Esophagus squamous epithelium (tissue), 5 donors: ENCODE measurements around the gene SSTR3. TPM values are rescaled to one million over a fixed set of nuclear protein-coding genes. Genes with fewer than 3 reads are reported as not detected.
A peak's percentile ranks its signal among the peaks of the same experiment; 100 is the strongest.

Source experiments
- DNase-seq: peaks from one replicate; lab custom pipeline; 2025; lab: John Stamatoyannopoulos, UW
- H3K27ac ChIP-seq, 4 donors: fragments of 200-600 bp; sonication (generic); one replicate each; pipeline ENCODE4 v1.5.1; 2016 to 2019; ENCODE audit warnings: mild to moderate bottlenecking in 1 of 4
- H3K27me3 ChIP-seq, 4 donors: fragments of 200-600 bp; sonication (generic); 1 replicate in 3 of 4; 2 replicates in 1 of 4; pipeline versions ENCODE4 v1.5.1 to v1.6.0; 2017 to 2021; ENCODE audit warnings: antibody characterized with exemption in 1 of 4
- H3K36me3 ChIP-seq, 3 donors: fragments of 200-600 bp; sonication (generic); one replicate each; pipeline ENCODE4 v1.5.1; 2016 to 2019
- H3K4me1 ChIP-seq, 3 donors: fragments of 200-600 bp; sonication (generic); one replicate each; pipeline ENCODE4 v1.5.1; 2017 to 2019
- H3K4me3 ChIP-seq, 4 donors: fragments of 200-600 bp; sonication (generic); 1 replicate in 3 of 4; 2 replicates in 1 of 4; pipeline ENCODE4 v1.5.1; 2016 to 2019; ENCODE audit warnings: mild to moderate bottlenecking in 2 of 4, moderate library complexity in 1 of 4
- H3K9me3 ChIP-seq, 3 donors: fragments of 200-600 bp; sonication (generic); one replicate each; pipeline ENCODE4 v1.5.1; 2016 to 2019
- POLR2A ChIP-seq, 4 donors: fragments of 450-650 bp; IDR thresholded peaks; one replicate each; pipeline ENCODE4 v1.6.1; 2017; ENCODE audit warnings: antibody characterized with exemption in 4 of 4, mild to moderate bottlenecking in 4 of 4, moderate library complexity in 3 of 4
- WGBS, 2 donors: methylation state at CpG; one replicate each; pipeline ENCODE4 v1.1.5; 2018; 5-methylcytosine and 5-hydroxymethylcytosine counted together
- intact Hi-C: fragments of 100-400 bp; cut with DNase I; formaldehyde crosslinking; loops from one replicate; pipeline ENCODE4 v1.15.0; 2022
- total RNA-seq, 4 donors: library from RNA; depleted of rRNA; stranded (reverse); fragments of >200 nt; gene quantifications; one replicate each; pipeline ENCODE4 v1.1.0, GENCODE V29; 2016
- TF ChIP-seq, protein P1 (sequence below), 6 experiments: fragments of 450-650 bp in 4 of 6; fragments of 200-600 bp in 2 of 6; sonication (generic) in 2 of 6; IDR thresholded peaks; one replicate each; pipeline ENCODE4 v1.5.1; 2016 to 2019; ENCODE audit warnings: antibody characterized with exemption in 6 of 6, mild to moderate bottlenecking in 4 of 6, moderate library complexity in 4 of 6
- donor health status: DM: yes; HTN: yes; CAD: no.

Gene SSTR3
- total RNA-seq, 4 donors from 2014 or later, result not detected

DNA sequence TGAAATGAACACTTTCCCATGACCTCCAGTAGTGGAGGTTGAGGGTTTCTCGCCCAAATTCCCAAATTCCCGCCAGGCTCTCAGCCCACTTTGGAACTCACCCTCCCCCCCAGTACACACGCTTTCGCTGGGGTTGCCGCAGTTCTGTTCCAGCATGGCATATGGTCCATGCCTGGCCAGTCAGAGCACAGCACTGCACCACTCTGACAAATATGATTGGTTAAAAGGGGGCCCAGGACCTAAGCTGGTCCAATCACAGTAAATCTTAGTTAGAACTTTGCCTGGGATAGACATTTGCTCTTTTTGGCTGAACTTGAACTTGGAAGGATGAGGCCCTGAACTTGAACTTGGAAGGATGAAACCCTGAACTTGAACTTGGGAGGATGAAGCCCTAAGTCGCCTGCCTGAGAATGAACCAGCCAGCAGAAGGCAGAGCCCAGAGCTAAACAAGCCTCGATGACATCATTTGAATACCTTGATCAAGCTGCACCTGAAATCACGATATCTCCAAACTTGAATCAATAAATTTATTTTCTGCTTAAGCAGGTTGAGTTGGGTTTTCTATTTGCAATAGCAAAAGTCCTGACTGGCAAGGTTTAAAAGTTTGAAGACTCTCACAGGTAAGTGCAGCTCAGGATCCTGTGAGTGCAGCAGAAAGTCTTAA lies 12.6 kb upstream of the SSTR3 start:
- TF ChIP-seq POLR2A (IDR thresholded peaks at IDR 0.05), result no peak
- TF ChIP-seq, protein P1, sequence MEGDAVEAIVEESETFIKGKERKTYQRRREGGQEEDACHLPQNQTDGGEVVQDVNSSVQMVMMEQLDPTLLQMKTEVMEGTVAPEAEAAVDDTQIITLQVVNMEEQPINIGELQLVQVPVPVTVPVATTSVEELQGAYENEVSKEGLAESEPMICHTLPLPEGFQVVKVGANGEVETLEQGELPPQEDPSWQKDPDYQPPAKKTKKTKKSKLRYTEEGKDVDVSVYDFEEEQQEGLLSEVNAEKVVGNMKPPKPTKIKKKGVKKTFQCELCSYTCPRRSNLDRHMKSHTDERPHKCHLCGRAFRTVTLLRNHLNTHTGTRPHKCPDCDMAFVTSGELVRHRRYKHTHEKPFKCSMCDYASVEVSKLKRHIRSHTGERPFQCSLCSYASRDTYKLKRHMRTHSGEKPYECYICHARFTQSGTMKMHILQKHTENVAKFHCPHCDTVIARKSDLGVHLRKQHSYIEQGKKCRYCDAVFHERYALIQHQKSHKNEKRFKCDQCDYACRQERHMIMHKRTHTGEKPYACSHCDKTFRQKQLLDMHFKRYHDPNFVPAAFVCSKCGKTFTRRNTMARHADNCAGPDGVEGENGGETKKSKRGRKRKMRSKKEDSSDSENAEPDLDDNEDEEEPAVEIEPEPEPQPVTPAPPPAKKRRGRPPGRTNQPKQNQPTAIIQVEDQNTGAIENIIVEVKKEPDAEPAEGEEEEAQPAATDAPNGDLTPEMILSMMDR (IDR thresholded peaks at IDR 0.05), result no peak
- intact Hi-C loops, result no loop called here
- no peak overlapping the region for H3K4me3 ChIP-seq
- no peaks in the 10 kb centered on the region for H3K36me3 ChIP-seq
- no peak overlapping the region for H3K27ac ChIP-seq
- peaks cover 0 to 17% (median 0%) of the 10 kb centered on the region in 4 donors for H3K27me3 ChIP-seq
- WGBS, 2 donors, result 63 to 77% methylated on average over 8 of the region's 8 CpGs
- DNase-seq, result no peak
- peaks cover 13 to 29% (median 15%) of the 10 kb centered on the region in 3 donors for H3K4me1 ChIP-seq
- no peaks in the 10 kb centered on the region for H3K9me3 ChIP-seq

DNA sequence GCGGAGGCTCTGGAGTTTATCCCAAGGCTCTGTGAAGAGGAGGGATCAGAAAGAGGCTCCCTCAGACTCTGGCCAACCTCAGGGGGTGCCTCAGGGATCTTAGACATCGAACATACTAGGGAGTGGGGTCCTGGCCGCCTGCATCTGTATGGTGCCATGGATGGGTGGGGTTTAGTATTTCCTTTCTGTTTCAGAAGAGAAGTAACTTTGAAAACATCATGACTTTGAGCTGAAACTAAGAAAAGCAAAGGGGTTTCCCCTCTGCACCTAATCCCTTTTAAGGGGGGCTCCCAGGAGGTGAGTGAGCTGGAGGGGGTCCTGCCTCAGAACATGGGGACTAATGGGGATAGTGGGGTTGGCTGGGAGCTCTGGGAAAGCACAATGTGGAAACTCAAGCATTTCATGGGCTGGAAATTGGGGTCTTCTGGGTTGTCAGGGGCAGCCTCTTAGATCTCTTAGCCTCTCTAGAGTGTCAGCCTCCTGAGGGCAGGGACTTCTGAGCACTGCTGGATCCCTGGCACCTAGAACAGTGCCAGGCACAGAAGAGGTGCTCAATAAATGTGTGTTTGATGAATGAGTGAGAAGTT lies 11.8 kb upstream of the SSTR3 start:
- Histone ChIP-seq H3K36me3 (no peaks in the 10 kb centered on the region), H3K27ac (no peak overlapping the region), H3K27me3 (peaks cover 0 to 24% (median 0%) of the 10 kb centered on the region in 4 donors), H3K9me3 (no peaks in the 10 kb centered on the region), H3K4me1 (peaks cover 8 to 21% (median 8%) of the 10 kb centered on the region in 3 donors), H3K4me3 (no peak overlapping the region)
- DNase-seq, result no peak
- 65 to 71% methylated on average over 3 of the region's 3 CpGs for WGBS, 2 donors
- intact Hi-C loops, result no loop called here
- no peak for TF ChIP-seq POLR2A (IDR thresholded peaks at IDR 0.05)
- TF ChIP-seq, protein P1 (IDR thresholded peaks at IDR 0.05), result no peak

GRCh38 chr22:37222440-37222971 lies 10.2 kb upstream of the SSTR3 start:
- peaks cover 0 to 5% (median 0%) of the 10 kb centered on the region in 3 donors for H3K4me1 ChIP-seq
- no peak overlapping the region for H3K4me3 ChIP-seq
- no peak for DNase-seq
- peak overlapping the region in 1 of 4 donors; percentile 55 for H3K27ac ChIP-seq
- 56 to 58% methylated on average over 8 of the region's 8 CpGs for WGBS, 2 donors
- peaks cover 0 to 38% (median 0%) of the 10 kb centered on the region in 4 donors for H3K27me3 ChIP-seq
- no peak for TF ChIP-seq POLR2A (IDR thresholded peaks at IDR 0.05)
- TF ChIP-seq, protein P1 (IDR thresholded peaks at IDR 0.05), result no peak
- no peaks in the 10 kb centered on the region for H3K36me3 ChIP-seq
- H3K9me3 ChIP-seq, result no peaks in the 10 kb centered on the region
- intact Hi-C loops, result no loop called here

GRCh38 chr22:37221424-37222333 lies 9.4 kb upstream of the SSTR3 start:
- DNase-seq, result no peak
- 84 to 94% methylated on average over 6 to 9 of the region's 10 CpGs for WGBS, 2 donors
- H3K27ac ChIP-seq, result peak overlapping the region in 1 of 4 donors; percentile 55

More at GRCh38 chr22:37221424-37222333, 9.4 kb upstream of the SSTR3 start:
- Histone ChIP-seq H3K4me1 (peaks cover 0 to 4% (median 0%) of the 10 kb centered on the region in 3 donors), H3K4me3 (no peak overlapping the region), H3K27me3 (peaks cover 0 to 41% (median 0%) of the 10 kb centered on the region in 4 donors), H3K36me3 (no peaks in the 10 kb centered on the region), H3K9me3 (no peaks in the 10 kb centered on the region)
- TF ChIP-seq POLR2A (IDR thresholded peaks at IDR 0.05), result no peak
- TF ChIP-seq, protein P1 (IDR thresholded peaks at IDR 0.05), result no peak
- intact Hi-C loops, result no loop called here
